HG02885 (cell line): ENCODE data around the gene SYT2.
"Not testable (repeated sequence)": the region's sequence is repeated elsewhere in the genome, so short reads cannot be mapped to it uniquely, and the experiment has no call there.

Experiments
- ATAC-seq: cut with Tn5 transposase; IDR thresholded peaks from one replicate; pipeline ENCODE4 v1.9.1; 2021; ENCODE audit warnings: mild to moderate bottlenecking; ENCODE audit not compliant: unreplicated experiment, poor library complexity

SYT2 gene

DNA sequence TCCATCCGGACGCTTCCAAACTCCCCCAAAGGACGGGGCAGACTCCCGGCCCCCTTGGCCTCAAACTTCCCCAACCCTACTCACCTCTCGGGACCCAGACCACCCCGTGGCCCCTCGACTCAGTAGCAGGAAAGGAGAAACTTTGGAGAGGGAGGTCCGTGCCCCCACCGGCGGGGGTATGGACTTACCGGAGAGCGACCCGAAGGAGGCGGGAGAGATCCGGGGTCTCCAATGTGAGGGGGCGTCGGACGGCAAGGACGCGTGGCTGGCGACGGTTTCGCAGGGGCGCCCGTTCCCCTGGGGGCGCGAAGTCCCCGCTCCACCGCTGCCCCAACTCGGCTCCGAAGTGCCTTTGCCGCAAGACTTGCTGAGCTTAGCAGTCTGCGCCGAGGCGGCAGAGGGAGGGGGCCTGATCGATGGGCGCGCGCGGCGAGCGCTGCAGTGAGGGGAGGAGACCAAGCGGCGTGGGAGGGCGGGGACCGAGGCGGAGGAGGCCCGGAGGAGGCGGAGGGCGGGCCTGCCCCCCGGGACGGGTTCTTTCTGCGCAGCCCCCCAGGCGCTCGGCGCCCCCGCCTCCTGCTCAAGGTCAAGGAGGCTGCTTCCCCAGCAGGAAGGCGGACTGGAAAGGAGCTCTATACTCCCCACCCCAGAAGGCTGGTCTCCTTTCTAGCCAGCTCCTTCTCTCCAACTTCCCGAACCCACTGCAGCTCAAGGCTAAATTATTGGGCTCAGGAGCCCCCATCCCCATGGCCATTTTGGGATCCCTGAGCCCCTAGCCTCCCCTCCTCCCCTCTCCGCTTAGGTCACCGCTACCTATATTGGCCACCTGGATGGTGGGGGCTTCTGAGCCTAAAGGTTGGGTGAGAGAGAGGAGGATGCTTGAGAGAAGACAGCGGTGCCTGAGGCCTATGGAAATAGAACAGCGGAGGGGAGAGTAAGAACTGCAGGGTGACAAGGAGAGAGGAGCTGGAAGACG, at the start of gene SYT2:
Gene SYT2, minus strand, starts transcription at position 385 of the 976 bp plus-strand sequence. CDS start 104,682 bp downstream, outside the sequence.
- ATAC-seq = no peak

DNA sequence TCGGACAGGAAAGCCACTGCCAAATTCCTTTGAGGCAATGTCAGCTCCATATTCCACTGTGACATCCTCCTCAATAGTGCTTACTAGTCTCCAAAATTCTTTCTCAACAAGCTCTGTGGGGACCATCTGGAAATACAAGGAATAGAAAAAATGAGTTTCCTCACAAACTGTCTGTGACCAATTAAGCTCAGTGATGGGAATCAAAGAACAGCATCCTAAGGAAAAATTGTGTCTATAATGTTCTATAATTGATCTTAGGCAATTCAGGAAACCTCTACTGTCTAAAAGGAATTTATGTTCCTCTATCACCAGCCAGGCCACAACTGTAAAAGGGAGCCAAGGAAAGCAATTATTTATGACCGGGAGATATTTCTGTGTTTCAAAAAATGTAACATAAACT, 46.1 kb upstream of the SYT2 start:
- no peak for ATAC-seq

DNA sequence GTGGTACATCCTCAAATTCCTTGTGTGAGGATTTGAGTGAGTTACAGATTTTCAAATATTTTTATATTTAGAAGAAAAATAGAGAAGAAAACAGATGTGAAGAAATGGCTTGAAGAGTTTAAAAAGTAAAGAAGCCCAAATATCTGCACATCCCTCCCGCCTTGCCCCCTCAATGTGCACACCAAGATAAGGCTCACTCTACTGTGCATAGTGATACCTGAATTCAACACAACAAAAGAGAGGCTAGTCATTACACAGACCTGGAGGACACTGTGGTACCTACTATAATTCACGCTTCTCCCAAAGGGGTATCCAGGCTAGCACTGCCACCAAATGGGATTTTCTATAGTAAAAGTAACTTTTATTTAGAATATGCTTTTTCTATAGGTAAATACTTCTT, 44.0 kb upstream of the SYT2 start:
- no peak for ATAC-seq

DNA sequence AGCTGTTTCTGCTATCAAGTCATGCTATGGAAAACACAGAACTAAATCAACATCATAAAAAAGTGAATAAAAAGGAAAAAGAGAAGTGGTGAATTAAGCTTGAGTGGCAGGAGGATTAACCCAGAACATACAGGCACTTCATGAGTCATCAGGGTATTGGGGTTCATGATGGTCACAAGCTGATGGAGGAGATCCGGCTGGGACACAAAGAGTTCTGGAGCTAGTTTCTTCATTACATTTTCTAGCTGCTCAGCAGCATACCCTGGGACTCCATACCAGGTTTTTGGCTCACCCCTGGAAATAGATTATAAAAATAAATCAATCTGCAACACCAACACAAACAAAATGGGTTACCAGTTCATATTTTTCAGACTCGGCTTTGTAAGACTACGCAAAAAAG, 42.5 kb upstream of the SYT2 start:
- no peak for ATAC-seq

DNA sequence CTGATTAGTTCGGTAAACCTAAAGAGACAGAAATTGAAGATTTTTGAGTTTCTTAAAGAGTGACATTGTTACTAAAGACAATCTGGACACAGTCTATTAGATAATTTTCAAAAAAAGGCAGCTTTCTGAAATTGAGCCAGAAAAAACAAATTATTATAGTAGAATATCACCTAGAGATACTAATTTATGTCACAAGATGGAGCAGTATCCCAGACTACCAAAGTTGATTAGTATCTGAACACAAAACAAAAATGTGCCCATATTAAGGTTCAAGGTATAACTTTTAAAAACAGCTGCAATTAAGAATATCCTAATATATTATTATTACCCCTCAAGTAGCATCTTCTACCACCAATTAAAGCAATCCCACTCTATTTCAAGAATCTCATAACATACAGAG, 40.5 kb upstream of the SYT2 start:
- no peak for ATAC-seq

DNA sequence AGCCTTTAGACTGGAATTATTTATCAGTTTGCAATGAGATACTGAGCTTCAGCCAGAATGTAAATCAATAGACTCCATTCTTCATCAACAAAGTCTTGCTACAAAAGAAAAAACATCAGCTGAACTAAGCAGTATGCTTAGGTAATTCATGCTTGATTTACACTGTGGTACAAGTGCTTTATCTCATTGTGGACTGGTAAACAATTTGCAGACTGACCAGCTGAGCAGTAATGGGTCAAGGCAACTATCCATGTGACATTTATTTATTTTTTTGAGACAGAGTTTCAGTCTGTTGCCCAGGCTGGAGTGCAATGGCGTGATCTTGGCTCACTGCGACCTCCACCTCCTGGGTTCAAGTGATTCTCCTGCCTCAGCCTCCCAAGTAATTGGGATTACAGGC, 39.8 kb upstream of the SYT2 start:
- ATAC-seq = no peak

DNA sequence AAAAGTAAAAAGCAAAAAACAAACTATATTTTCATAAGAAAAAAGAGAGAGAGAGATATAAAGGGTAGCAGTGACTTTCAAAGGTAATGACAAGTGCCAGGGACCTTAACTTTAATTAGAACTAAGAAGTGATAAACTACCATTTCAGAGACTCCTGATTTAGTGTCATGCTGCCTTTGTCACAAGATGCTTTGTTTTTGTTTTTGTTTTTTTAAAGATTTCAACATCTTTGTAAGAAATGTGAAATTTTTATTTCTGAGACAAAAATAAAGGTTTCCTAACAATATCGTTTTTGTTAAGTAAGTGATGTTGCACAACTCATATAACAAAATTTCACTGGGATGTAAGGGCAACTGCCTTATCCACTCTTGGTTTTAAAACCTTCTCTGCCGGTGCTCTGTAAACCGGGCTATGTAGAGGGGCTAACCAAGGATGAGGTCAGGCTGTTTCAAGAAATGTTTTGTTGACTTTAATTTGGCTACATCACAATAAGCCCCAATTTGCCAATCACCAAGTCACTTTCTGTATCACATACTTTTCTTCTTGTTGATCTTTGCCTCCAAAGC, 35.2 kb upstream of the SYT2 start:
- no peak for ATAC-seq

DNA sequence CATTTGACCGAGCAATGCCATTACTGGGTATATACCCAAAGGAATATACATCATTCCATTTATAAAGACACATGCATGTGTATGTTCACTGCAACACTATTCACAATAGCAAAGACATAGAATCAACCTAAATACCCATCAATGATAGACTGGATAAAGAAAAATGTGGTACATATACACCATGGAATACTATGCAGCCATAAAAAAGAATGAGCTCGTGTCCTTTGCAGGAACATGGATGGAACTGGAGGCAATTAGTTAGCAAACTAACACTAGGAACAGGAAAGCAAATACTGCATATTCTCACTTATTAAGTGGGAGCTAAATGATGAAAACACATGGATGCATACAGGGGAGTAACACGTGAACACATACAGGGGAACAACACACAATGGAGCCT, 34.5 kb upstream of the SYT2 start:
- ATAC-seq = not testable (repeated sequence)

DNA sequence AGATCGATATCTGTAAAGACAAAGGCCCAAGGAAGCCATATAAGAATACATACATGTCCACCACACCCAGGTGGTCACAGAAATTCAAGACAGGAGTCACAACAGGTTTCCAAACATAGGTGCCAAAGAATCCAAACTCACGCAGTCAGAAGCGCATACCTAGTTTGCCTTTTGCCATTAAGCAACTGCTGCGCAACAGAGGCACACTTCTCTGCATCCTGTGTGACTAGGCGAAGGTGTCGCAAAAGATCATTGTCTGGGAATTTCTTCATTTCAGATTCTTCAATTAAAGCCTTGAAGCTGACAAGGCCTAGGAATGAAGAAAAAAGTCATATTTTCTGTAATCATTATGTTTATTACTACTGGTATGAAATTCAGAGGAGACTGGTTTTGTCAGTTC, 32.2 kb upstream of the SYT2 start:
- no peak for ATAC-seq

DNA sequence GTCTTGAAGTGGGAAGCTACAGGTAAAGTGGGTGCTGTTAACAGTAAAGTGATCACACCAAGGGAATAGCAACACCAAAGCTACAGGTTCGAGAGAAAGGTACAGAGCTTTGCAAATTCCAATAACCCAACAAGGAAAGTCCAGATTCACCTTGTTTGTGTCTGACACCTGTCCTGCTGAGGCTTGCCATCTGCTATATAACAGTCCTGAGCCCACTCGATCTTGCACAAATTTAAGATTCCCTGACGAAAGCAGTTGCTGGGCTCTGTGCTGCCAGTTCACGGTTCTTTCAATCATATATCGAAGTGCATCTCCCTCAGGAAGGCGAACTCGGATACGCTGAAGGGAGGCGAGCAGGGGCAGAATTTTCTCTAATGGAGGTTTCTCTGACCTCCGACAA, 23.0 kb upstream of the SYT2 start:
- no peak for ATAC-seq

DNA sequence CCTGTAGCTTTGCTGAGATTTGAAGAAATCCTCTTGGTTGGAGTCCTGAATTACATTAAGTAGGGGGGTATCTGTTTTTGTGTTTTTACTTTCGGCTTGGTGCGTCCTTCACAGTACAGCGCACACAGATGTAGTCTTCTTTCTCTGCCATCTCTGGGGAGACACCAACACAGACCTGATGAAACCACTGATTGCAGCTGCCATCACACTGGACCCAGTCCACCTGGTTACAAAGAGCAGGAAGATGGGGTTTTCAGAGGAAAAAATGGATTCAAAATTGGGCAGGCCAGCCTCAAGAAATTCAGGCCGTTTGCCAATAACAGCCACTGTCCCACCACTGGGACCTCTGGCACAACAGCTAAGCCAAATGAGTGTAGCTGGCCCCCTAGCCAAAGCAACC, 18.7 kb upstream of the SYT2 start:
- no peak for ATAC-seq

DNA sequence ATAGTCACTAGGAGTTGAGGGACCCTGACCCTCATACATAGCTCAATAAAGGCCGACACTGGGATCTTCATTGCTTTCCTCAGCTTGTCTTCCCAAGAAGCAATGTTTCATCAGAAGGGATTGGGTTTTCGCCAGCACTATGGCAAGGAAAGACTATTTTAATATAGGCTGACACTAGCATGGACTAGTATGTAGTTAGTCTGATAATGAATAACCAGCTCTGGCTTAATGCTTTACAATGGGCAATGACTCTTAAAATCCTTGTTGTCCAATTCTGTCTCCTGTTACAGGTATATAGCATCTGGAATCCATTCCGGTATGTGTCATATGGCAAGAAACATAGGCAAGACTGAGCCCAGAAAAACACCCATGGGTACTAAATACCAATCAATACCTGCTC, 15.3 kb upstream of the SYT2 start:
- ATAC-seq = no peak

DNA sequence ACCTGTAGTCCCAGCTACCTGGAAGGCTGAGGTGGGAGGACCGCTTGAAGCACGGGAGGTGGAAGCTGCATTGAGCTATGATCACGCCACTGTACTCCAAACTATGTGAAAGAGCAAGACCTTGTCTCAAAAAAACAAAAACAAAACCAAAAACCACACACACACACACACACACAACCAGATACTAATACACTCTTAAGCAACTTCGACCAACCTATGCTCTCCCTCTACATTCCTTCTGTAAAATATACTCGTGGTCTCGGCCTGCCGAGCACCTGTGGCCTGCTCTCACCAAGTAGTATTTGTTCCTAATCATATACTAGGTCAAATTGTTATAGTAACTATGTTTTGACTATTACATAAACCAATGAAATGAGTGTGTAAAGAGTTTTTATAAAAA, 13.5 kb upstream of the SYT2 start:
- no peak for ATAC-seq

DNA sequence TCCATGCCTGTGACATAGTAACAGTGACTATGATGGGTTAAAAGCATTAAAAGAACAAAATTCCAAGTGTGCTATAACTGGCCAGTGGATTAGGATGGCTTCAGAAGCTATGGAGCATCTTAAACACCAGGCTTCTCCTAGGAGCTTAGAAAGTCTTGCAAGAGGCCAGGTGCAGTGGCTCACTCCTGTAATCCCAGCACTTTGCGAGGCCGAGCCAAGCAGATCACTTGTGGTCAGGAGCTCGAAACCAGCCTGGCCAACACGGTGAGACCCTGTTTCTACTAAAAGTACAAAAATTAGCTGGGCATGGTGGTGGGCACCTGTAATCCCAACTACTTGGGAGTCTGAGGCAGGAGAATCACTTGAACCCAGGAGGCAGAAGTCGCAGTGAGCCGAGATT, 12.8 kb upstream of the SYT2 start:
- ATAC-seq = not testable (repeated sequence)

DNA sequence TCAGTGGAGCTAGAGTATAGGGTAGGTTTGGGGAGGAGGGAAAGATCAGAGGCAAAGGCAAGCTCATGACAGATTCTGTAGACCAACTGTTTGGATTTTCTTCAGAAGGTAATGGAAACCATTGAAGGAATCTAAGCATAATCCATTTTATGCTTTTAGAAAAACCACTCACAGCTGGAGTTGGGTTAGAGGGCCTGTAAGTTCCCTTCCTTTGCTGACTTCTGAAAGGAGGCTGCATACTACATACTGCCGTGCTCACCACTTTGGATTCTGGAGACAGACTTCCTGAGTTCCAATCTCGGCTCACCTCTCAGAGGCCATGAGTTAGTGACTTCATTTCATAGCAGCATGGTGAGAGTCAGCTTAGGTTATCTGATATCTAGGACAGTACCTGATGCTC, 6.4 kb upstream of the SYT2 start:
- no peak for ATAC-seq

DNA sequence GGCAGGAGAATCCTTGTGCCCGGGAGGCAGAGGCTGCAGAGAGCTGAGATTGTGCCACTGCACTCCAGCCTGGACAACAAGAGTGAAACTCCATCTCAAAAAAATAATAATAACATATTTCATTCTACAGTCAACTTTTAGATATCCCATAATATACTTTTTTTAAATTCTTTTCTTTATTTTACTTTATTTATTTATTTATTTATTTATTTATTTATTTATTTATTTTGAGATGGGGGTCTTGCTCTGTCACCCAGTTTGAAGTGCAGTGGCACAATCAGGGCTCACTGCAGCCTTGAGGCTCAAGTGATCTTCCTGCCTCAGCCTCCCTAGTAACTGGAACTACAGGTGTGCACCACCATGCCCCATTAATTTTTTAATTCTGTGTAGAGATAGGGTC, 3.9 kb upstream of the SYT2 start:
- not testable (repeated sequence) for ATAC-seq

DNA sequence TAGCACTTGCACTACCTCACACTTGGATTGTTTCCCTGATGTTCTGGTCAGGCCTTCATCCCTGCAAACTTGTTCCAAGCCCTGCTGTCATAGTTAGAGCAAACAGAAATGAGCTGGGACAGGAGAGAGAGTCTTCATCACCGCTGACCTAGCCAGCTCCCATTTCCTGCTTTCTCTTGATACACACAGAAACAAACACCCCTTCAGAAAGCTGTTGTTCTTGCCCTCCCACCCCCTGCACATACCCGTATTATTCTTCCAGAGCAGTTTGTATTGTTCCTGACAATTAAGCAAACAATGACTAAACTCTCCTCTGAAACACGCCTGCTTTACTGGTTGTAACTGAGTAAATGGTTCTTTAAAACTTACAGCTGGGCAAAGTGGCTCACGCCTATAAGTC, 2.9 kb upstream of the SYT2 start:
- no peak for ATAC-seq

DNA sequence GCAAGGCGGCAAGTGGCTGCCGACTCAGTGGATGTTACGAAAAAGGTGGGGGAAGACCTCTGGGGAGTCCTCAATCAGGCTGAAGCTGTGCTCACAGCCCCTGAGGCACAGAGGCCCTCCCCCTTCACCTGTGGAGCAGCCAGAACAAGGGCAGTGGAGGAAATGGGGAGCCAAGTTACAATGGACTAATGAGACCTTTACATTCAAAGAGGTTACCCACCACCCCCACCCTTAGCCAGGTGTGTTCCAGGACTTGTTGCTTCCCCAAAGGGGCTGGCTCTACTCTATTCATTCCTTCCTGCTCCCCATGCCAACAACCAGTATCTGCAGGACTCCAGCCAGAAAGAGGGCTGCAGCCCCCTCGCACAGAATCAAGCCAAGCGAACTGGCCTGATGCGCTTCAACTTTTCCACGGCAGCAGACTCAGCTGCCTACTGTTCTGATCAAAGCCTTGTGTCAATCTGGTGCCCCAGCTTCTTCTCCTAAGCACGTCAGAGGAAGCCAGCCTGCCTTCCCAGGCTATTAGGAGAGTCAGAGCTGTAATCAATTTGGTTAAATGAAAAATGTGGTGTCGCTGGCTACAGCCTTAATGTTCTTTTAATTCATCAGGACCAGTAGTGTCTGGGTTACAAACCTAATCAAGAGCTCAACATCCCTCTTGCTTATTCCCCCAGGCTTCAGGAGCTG, 1.8 kb upstream of the SYT2 start:
- no peak for ATAC-seq

DNA sequence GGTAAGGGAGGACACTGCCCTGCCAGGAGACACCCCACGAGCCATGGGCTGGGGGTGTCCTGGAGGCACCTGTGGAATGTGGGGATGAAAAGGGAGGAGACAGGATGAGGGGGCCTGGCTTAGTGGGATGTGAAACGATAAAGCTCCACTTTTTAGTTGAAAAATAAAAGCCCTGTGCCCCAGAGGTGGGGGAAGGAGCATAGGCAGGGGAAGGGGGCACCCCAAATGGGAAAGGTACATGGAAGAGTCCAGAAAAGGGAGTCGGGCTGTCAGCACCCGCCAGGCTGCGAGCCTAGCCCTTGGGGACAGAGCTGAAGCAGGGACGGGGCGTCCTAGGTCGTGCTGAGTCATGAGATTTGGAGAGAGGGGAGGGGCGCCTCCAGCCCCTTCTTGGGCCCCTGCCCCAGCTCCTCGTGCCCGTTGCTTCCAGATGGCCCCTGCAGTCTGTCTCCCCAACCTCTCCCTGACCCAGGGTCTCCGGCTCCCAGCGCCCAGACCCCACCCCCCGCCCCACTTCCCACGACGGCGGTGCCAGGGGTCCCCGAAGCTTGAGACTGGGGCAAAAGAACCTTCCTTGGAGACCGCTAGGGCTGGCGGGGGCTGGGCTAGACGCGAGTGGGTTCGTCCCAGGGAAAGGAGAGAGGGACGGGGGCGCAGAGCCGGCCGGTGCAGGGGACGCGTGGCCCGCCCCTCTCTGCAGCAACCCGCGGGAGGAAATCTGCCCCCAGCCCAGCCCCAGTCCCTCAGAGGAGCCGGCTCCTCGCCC, 795 bp downstream of the SYT2 start:
- no peak for ATAC-seq

DNA sequence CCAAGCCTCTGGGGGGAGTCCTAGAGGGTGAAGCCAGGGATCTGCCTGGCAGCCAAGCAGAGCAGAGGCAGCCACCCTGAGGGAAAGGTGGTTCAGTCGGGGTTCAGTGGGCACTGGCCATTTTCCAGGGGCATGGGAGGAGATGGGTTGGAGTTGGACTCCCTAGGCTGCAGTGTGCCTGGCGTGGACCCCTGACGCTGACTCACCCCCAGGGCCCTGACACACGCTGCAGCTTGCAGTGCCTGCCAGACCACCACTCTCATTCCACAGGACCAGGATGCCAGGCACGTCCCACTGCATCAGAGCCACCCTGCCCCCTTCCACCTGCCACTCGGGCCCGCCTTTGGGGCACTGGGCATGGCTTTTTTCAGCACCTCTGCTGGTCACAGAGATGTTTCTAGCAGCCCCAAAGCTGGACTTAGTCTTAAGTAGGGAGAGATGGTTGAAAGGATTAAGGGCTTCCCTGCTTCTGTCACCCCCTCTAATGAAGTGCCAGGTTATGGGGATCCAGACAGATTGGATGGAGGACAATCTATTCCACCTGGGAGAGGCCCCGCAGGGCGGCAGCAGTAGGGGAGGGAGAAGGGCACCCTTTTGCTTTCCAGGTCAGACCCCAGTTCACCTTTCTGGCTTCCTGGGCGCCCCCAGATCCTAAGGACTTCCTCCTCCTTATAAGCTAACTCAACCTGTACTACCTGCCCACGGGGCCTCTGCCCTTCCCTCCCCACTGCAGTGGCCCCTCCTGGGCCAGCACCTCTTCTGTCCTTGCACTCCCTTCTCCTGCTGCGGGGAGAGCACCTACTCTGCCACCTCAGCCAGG, 1.6 kb downstream of the SYT2 start:
- no peak for ATAC-seq
